GF-D8 (cell line): ENCODE results near the gene AXIN1.

Experiments
- DNase-seq: peaks from one replicate; lab custom pipeline; 2025; lab: John Stamatoyannopoulos, UW

AXIN1 gene

GRCh38 chr16:330741-331140 is 21.8 kb downstream of the AXIN1 start:
- DNase-seq = no peak

DNA sequence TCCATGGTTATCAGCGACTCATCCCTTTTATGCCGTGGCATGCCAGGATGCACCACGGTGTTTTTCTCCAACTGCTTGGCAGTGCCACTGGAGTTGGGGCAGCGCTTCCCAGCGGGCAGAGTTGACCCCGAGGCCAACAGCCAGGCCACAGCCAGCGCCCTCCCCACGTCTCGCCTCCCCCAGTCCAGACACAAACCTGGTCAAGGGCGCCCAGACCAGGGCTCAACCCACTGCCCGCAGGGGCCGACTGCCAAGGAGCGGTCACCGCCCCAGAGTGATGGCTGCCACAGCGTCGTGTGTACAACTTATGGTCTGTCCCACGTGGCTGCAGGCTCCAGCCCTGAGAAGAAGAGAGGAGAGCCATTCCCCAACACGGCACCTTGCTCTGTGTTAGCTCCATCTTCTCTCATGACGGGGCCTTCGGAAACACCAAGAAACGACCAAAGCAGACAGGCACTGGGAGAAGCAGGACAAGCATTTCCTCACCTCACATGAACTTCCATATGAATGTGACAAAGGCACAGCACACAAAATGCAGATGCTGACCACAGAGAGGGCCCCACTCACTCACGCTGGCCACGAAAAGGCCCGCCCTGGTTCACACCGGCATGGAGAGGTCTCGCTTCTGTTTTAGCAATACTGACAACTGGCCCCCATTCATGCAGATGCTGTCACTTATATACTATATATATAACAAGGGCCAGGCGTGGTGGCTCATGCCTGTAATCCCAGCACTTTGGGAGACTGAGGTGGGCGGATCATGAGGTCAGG is 27.0 kb downstream of the AXIN1 start:
- DNase-seq = no peak

DNA sequence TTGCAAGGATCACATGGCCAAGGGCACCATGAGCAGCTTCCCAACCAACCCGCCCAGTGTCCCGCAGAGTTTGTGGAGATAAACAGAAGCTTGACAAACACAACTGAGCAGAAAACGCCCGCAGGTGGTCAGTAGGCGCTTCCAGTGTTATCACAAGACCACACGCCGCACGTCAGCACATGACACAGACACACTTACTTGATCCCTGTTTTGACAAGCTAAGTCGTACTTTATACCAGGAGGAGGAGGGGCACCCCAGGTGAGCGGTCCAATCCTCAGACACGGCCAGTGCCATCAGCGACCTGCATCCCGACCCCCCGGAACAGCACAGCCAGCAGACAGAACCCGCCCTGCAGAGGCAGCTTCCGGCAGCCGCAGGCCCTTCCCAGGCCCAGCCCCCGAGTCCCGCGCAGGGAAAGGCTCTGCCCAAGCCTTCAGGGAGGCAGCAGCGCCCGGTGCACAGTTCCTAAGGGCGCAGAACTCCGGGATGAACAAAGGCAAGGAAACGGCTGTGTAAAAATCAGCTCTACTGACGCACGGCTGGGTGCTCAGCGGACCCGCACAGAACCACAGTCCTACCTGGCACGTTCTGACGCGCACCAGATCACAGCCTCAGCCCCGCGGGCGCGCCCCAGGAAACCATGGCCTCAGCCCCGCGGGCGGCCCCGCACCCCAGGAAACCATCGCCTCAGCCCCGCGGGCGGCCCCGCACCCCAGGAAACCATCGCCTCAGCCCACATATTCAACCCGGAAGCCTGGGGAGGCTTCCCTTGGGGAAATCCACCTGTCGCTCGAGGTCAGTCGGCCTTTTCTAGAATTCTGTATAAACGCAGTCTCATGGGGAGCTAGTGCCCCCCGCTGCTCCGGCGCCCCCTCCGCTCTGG is 27.8 kb downstream of the AXIN1 start:
- DNase-seq = peak; percentile 16

DNA sequence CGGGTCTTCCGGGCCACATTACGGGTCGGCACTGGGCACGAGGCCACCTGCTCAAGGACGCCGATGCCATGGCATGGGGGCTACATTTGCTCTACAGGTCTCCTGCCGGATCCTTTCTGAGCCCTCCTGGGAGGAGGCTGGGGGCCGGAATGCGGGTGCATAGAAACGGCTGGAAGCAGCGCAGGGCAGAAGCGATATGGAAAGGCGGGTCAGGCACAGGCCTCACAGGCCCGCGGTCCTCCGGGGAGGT is 28.4 kb downstream of the AXIN1 start:
- DNase-seq = no peak

DNA sequence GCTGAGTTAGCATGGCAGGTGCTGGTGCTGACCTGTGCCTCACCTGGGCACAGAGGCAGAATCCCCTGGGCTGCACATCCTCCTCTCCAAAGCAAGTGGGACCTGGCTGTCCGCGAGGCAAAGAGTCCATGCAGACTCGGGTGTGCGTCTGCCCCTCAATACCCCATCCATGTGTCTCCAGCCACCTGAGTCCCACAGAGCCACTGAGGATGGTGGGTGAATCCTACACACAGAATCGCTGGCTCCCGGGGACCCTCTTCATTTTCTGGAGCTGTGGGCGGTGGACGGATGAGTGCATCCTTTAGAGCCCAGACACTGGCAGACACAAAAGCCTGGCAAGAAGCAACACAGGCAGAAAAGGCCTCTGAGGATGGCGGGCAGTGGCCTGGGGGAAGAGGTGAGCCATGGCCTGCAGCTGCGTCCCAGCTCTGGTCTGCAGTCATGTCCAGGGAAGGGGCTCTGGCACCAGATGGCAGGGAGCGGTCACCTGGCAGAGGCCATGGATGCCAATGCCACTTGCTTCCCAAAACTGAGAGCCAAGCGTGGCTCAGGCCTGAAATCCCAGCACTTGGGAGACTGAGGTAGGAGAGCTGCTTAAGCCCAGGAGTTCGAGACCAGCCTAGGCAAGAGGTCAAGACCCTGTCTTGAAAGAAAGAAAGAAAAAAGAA is 29.9 kb downstream of the AXIN1 start:
- DNase-seq = no peak

DNA sequence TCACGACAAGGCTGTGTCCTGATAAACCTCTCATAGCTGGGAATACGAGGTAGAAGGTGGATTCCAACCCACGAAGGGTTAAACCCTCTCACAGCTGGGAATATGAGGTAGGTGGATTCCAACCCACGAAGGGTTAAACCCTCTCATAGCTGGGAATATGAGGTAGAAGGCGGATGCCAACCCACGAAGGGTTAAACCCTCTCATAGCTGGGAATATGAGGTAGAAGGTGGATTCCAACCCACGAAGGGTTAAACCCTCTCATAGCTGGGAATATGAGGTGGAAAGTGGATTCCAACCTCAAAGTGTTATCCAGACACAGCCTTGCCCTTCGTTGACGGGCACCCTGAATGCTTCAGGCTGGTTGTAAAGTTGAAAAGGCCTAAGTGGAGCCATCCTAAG is 31.0 kb downstream of the AXIN1 start:
- DNase-seq = no peak

GRCh38 chr16:320206-320605 is 32.3 kb downstream of the AXIN1 start:
- DNase-seq = no peak

DNA sequence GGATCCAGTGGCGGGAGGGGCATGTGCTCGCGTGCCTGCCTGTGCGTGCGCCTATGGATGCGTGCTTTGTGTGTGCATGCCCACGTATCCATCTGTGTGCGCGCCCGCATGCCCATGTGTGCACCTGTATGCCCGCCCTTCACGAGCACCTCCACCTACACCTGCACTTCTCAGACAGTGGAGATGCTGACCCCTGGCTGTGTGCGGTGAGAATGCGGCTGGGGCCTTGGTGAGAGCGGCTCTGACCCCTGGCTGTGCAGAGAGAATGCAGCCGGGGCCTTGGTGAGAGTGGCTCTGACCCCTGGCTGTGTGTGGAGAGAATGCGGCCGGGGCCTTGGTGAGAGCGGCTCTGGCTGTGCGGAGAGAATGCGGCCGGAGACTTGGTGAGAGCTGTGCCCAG is 33.9 kb downstream of the AXIN1 start:
- DNase-seq = no peak

DNA sequence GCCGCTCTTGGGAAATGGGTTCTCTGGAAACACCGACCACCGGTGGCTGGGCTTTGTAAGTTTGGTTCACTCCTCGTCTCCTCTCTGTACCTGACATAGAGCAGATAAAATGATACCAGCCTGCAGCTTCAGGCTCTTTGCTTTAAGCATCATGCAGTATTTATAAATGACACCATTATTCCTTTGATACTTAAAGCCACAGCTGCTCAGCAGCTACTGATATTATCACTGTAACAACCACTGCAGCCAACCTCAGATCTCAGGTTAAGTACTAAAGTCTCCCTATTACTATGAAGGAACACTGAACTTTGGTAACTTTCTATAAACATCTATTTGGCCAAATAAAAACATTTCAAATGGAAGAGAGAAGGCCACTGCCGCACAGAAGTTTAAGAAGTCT is 34.9 kb downstream of the AXIN1 start:
- no peak for DNase-seq

- DNase-seq = no peak
Measured at GRCh38 chr16:316741-317464, 35.6 kb downstream of the AXIN1 start.

DNA sequence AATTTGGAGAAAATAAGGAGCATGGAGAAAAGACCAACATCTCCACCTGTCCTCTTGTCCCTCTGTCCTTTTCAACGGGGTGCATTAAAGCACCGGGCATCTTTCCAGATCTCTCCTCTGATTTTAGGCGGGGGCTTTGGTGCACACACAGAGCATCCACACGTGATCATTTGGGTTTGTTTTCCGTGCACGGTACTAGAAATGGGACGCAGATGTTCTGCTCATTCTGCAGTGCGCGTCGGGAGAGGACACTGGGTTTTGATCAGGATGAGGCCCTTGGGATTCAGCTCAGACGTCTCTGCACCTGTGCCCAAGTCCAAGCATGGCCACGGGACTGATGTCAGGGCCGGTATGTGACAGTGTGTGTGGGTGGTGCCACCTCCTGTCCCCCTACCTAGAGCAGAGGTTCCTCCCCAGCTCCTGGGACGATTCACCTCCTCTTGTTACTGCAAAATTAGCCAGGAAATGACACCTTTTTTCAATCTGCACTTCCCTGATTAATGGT is 37.7 kb downstream of the AXIN1 start:
- DNase-seq = no peak

DNA sequence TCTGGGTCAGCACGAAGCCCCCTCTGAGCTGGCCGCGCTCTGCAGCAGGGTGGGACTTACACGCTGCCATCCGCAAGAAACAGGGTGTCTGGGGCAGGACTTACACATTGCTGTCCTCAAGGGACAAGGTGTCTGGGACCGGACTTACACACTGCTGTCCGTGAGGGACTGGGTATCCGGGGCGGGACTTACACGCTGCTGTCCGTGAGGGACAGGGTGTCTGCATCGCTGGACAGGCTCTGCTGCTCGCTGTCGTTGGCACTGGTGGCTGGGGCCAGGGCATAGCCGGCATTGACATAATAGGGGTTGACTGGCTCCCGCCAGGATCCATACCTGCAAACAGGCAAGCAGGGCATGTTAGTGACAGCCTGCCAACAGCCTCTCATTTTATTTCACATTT is 38.2 kb downstream of the AXIN1 start:
- DNase-seq = no peak

DNA sequence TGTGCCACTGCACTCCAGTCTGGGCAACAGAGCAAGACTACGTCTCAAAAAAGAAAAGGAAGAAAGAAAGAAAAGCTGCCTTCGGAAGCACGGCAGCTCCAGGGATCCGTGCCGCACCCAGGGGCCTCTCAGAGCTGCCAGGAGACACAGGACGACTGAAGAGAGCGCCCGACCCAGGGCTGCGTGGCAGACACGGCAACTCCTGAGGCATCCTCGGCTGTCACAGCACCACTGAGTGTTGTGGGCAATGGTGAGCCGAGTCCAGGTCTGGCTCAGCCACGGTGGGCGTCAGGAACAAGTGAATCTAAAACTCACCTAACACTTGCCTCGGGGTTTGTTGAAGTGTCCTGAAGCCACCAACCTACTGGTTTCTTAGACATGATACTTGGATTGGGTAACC is 40.8 kb downstream of the AXIN1 start:
- DNase-seq = no peak

DNA sequence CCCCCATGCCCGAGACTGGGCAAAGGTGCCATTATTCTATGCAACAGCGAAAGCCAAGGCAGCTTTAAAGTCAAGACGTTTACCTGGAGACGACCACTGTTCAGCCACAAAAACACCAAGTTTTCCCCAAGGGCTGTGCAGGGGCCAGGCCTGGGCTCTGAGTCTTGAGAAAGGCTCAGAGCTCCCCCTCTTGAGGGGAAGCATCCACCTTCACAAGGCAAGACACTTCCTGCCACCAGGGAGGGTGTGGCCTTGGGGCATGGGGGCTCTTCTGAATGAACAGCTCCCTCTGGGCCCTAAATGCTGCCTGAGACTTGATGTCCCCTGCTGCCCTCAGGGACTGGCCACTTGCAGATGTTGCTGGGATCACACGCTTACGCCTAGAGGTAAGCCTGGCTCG is 43.0 kb downstream of the AXIN1 start:
- DNase-seq = no peak

DNA sequence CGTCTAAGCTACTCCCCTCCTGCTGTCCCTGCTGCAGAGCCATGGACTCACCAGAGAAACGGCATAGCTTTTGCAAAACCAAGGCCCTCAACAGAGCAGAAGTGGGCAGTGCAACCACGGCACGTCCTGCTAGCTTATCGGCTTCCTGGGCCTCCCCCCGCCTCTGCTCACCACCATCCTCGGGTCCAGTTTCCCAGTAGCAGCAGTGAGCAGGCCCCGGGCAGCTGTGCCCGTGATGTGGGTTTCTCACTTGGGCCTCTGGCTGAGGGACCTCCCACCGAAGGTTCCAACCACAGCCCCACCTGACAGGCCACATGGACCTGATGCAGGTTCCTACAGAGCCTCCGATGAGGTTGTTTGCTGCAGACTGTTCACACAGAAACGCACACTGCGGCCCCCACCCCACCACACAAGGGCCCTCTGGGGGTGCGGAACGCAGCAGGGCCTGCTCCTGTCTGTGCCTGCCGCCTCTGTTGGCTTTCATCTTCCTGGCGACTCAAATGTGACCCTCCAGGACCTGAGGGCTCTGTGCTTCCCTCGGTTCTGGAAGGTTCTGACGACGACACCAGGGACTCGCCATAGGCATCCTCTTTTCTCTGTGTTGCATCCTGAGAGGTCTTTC is 44.7 kb downstream of the AXIN1 start:
- no peak for DNase-seq

DNA sequence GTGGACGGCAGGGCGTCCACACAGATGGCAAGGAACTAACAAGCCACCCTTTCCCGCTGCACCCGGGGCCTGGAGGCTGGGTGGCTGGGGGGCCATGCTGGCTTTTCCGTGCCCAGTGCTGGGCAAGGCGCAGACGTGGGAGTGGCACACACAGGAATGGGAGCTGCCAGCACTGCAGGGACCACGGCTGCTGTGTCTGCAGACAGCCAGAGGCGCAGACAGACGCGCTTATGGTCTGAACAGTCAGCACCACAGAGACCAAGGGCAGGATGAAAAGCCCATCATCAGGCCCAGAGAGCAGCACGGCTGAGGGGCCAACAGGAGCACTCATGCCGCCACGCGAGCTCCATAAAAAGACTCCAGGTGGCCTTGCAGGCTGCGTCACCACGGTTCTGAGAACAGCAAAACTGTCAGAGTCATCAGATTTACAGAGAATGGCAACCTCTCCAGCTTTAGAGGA is 45.6 kb downstream of the AXIN1 start:
- no peak for DNase-seq

GRCh38 chr16:305916-306626 is 46.5 kb downstream of the AXIN1 start:
- no peak for DNase-seq

DNA sequence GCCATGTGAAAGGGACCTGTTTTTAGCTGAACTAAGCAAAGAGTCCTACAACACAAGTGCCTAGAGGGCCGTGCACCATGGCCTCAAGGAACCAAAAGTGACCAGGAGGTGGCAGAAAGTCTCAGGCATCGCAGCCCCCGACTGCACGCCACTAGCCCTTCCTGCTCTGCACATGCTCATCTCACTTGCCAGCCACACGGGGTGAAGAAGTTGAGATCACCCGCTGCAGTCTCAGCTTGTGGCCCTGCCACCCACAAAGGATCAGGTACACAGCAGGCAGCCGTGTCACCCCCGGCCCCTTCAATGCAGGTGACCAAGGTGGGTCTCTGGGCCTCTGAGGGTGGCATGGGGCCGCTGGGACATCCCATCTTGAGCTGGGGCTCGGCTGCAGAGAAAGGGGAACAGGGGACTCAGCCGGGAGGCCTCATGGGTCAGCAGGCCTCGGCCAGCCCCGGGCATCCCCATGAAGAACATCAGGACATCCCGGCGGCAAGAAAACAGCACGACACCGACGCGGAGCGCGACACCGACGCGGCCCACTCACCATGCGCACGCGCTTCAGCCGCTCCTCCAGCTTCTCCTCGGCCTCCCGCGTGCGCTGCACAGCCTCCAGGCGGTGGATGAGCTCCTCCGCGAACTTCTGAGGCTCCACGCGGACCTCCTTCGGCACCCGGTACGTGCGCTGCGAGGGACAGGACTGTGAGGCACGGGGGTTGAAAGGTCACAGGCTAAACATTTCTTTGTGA is 48.6 kb downstream of the AXIN1 start:
- no peak for DNase-seq

GRCh38 chr16:301950-302349 is 50.6 kb downstream of the AXIN1 start:
- DNase-seq = no peak

- DNase-seq = no peak
Measured at GRCh38 chr16:301235-301634, 51.3 kb downstream of the AXIN1 start.
